NCI-H2196 treated with DMSO at 0.1 percent for 48 hours (cell line): Measurements from ENCODE around the gene RWDD2A.

Source experiments
- DNase-seq: peaks from one replicate; lab custom pipeline; 2025; ENCODE audit not compliant: unreplicated experiment; lab: John Stamatoyannopoulos, UW

RWDD2A gene

GRCh38 chr6:83198486-83199172 is 5.5 kb downstream of the RWDD2A start:
- DNase-seq = no peak

- no peak for DNase-seq
Measured at GRCh38 chr6:83199173-83199862, 6.2 kb downstream of the RWDD2A start.

GRCh38 chr6:83199863-83200225 is 6.7 kb downstream of the RWDD2A start:
- DNase-seq = no peak

- no peak for DNase-seq
Measured at GRCh38 chr6:83202031-83202430, 8.9 kb downstream of the RWDD2A start.

DNA sequence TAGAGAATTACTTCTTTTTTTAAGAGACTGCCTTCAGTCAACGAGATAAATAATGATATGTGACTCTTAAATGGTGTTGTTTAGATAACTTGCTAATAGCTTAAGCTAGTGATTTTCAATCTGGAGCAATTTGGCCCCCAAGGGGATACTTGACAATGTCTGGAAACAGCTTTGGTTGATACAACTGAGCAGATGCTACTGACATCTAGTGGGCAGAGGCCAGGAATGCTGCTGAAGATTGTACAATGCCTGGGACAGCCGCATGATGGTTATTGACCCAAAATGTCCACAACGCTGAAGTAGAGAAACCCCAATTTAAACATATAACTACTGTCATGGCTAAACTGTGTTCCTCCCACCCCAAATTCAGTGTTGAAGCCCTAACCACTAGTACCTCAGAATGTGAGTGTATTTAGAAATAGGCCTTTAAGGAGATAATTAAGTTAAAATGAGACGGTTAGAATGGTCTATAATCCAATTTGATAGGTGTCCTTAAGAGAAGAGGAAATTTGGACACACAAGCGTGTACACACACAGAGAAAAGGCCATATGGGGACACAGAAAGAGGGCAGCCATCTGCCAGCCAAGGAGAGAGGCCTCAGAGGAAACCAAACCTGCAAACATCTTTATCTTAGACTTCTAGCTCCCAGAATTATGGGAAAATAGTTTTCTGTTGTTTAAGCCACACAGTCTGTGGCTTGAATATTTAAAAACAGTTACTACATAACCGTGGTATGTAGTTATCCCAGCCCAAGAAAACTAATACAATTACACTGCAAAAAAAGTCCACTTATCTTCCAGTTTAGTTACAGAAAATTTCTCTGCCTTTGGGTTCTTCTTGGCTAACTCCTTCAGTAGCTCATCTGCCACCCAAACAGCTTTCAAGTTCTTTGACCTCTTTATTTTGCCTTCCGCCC is 22.2 kb downstream of the RWDD2A start:
- peak; percentile 38 for DNase-seq

DNA sequence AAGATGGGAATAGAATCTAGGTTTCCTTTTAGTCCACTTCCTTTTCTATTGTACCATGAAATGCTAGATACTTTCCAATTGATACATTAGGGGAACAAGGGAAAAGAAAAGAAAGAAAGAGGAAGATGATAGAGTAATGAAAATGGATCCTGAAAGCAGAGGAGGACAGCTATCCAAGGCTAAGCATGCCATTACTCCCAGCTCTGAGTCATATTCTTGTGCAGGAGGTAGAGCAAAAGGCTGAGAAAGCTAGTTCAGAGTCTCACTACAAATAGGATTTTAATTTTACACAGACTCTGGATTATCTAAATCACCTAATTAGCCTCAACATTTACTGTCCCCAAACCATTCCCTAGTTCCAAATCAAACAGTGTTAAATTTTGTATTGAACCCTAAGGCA is 23.6 kb downstream of the RWDD2A start:
- no peak for DNase-seq

DNA sequence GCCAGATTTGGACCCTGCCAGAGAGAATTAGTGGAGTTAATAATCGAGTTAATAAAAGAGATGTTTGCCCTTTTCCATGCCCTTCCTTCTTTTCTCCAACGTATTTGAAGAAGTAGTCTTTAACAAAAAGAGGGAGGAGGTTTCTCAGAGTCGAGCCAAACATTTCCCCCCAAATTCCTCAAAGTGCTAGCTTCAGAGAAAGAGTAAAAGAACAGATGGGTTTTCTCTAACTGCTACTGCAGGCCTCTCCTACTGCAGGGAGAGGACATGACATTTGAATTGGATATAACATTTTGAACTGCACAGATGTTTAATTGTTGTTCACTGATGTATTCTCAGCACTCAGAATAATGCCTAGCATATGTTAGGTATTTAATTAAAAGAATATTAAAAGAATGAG is 25.5 kb downstream of the RWDD2A start:
- DNase-seq = no peak

DNA sequence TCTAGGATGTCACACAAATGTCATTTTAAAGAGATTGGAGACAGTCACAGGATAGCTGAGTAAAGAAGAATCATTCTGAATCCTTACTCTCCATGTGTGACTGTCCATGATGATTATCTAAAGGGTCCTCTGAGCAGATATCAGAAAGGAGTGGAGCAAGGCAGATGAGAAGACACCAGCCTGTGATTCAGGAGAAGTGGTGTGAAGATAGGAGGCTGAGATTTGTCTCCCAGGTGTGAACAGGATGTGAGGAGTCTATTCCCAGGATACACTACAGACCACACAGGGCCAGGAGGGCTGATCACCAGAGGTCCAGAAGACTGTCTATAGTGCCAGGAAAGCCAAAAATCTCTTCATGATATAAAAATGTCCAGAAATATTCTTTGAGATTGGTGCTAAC is 27.0 kb downstream of the RWDD2A start:
- no peak for DNase-seq

DNA sequence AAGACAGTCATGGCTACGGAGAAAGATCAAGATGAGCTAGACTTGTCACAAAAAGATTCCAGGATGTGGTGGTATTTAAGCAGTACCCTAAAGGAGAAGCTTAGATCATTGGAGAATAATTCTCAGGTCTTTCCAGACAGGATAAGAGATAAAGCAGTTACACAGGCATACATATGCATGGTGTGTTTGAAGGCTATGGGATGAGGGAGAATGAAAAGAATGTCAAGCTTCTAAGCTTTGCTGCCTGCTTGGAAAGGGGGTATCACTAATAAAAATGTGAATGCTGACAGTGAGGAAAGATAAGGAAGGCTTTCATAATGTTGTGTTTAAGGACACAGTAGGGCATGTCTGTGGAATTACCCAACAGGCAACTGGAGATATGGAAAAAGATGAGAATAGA is 28.1 kb downstream of the RWDD2A start:
- no peak for DNase-seq

- DNase-seq = no peak
Measured at GRCh38 chr6:83221889-83222479, 28.8 kb downstream of the RWDD2A start.

GRCh38 chr6:83226517-83226916 is 33.4 kb downstream of the RWDD2A start:
- DNase-seq = no peak

GRCh38 chr6:83231146-83231545 is 38.0 kb downstream of the RWDD2A start:
- no peak for DNase-seq

DNA sequence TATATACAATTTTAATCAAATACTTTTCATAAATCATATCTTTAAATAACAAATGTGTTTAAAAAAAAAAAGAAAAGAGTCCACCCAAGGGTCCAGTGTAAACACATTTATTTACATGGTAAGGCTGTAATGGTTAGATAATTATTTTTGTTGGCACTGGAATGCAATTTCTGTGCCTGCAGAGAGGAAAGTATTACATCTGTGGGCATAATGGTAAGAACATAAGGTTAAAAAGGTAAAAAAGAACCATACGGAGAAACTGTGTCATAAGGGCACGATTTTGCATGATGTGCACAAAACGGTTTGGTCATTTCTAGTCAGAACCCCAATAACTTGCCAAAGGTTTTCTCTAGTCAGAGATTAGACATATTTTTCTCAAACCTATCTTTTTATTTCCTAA is 54.3 kb downstream of the RWDD2A start:
- no peak for DNase-seq
